IMR-90 (cell line): ENCODE results near the gene SLF2. TPM values are rescaled to one million over a fixed set of nuclear protein-coding genes. Genes with fewer than 3 reads are reported as not detected.

Experiments
- ATAC-seq: fragments of 200-7000 bp; cut with Tn5 transposase; 2 replicates; pipeline ENCODE4 v1.9.1; 2020; ENCODE audit warnings: low read depth, mild to moderate bottlenecking, moderate library complexity
- BruUV-seq: library from RNA; stranded (reverse); fragments of 400-500 nt; replicated peaks from 2 replicates; lab custom pipeline; 2021; lab: Mats Ljungman, UMichigan
- CTCF ChIA-PET: fragments of 300-600 bp; formaldehyde crosslinking; extraction: SDS; loops from one replicate; lab custom pipeline; 2021; ENCODE audit warnings: antibody characterized with exemption; lab: Yijun Ruan, JAX
- POLR2A ChIA-PET: fragments of 300-600 bp; sonication (Branson Sonifier 250); formaldehyde crosslinking; loops from one replicate; lab custom pipeline; 2022; ENCODE audit warnings: antibody characterized with exemption; ENCODE audit not compliant: unreplicated experiment; lab: Charles Lee
- DNase-seq: peaks from one replicate; pipeline ENCODE4 v3.0.0; 2013
- H2AFZ ChIP-seq: replicated peaks from 2 replicates; pipeline ENCODE3; 2013; ENCODE audit warnings: low read length, mild to moderate bottlenecking; ENCODE audit not compliant: poor library complexity
- H2AK5ac ChIP-seq: 2 replicates; pipeline ENCODE4 v1.6.1; 2013; ENCODE audit warnings: low read depth, low read length, inconsistent platforms
- H2AK9ac ChIP-seq: replicated peaks from 2 replicates; pipeline ENCODE3; 2013; ENCODE audit warnings: mild to moderate bottlenecking, low read depth, low read length, moderate library complexity; ENCODE audit not compliant: poor library complexity
- H2BK120ac ChIP-seq: 2 replicates; pipeline ENCODE4 v1.6.1; 2013; ENCODE audit warnings: low read depth, low read length, inconsistent platforms
- H2BK15ac ChIP-seq: 3 replicates; pipeline ENCODE4 v1.6.1; 2013; ENCODE audit warnings: low read depth, low read length, inconsistent platforms
- H2BK20ac ChIP-seq: 2 replicates; pipeline ENCODE4 v1.6.1; 2013; ENCODE audit warnings: low read depth, mild to moderate bottlenecking, inconsistent platforms, low read length, moderate library complexity
- H2BK5ac ChIP-seq: 2 replicates; pipeline ENCODE4 v1.6.1; 2013; ENCODE audit warnings: mild to moderate bottlenecking, low read depth, low read length, inconsistent platforms; ENCODE audit not compliant: poor library complexity, severe bottlenecking
- H3K14ac ChIP-seq: replicated peaks from 2 replicates; pipeline ENCODE4 v1.6.1; 2013; ENCODE audit warnings: low read depth, low read length, inconsistent platforms
- H3K18ac ChIP-seq: 2 replicates; pipeline ENCODE4 v1.6.1; 2013; ENCODE audit warnings: low read depth, low read length, control low read depth
- H3K23ac ChIP-seq: 2 replicates; pipeline ENCODE4 v1.6.1; 2013; ENCODE audit warnings: low read depth, low read length, inconsistent platforms
- H3K27ac ChIP-seq: 2 replicates; pipeline ENCODE4 v1.5.1; 2013; ENCODE audit warnings: mild to moderate bottlenecking, control low read depth, low read length; ENCODE audit not compliant: insufficient read depth
- H3K27me3 ChIP-seq: 2 replicates; pipeline ENCODE4 v1.6.1; 2013; ENCODE audit warnings: low read length; ENCODE audit not compliant: control insufficient read depth, insufficient read depth
- H3K36me3 ChIP-seq: 2 replicates; pipeline ENCODE4 v1.6.1; 2013; ENCODE audit warnings: low read length, mixed read lengths; ENCODE audit not compliant: control insufficient read depth, insufficient read depth
- H3K4ac ChIP-seq: 2 replicates; pipeline ENCODE4 v1.6.1; 2013; ENCODE audit warnings: low read depth, low read length, inconsistent platforms
- H3K4me1 ChIP-seq: 2 replicates; pipeline ENCODE4 v1.6.1; 2013; ENCODE audit warnings: low read length, mixed read lengths; ENCODE audit not compliant: control insufficient read depth, insufficient read depth
- H3K4me2 ChIP-seq: 2 replicates; pipeline ENCODE4 v1.6.1; 2013; ENCODE audit warnings: low read depth, mild to moderate bottlenecking, control low read depth, low read length, moderate library complexity
- H3K4me3 ChIP-seq: 2 replicates; pipeline ENCODE4 v1.5.1; 2013; ENCODE audit warnings: low read depth, mild to moderate bottlenecking, control low read depth, low read length, moderate library complexity; ENCODE audit not compliant: insufficient read depth
- H3K56ac ChIP-seq: 2 replicates; pipeline ENCODE4 v1.6.1; 2013; ENCODE audit warnings: low read length, inconsistent platforms; ENCODE audit not compliant: insufficient read depth; ENCODE audit errors: extremely low read depth
- H3K79me1 ChIP-seq, 2 experiments: 2 replicates each; pipeline ENCODE4 v1.6.1; 2013; ENCODE audit warnings: low read length in 2 of 2, inconsistent platforms in 1 of 2, low read depth in 1 of 2
- H3K9ac ChIP-seq: 2 replicates; pipeline ENCODE4 v1.6.1; 2013; ENCODE audit warnings: low read depth, low read length, control low read depth
- H3K9me1 ChIP-seq: 2 replicates; pipeline ENCODE4 v1.6.1; 2013; ENCODE audit warnings: low read length, inconsistent platforms; ENCODE audit not compliant: insufficient read depth
- H3K9me3 ChIP-seq: 2 replicates; pipeline ENCODE4 v1.6.1; 2013; ENCODE audit warnings: low read length; ENCODE audit not compliant: control insufficient read depth, insufficient read depth
- H4K20me1 ChIP-seq: 2 replicates; pipeline ENCODE4 v1.6.1; 2013; ENCODE audit warnings: low read length, inconsistent platforms; ENCODE audit not compliant: insufficient read depth
- H4K5ac ChIP-seq: 2 replicates; pipeline ENCODE4 v1.6.1; 2013; ENCODE audit warnings: mild to moderate bottlenecking, low read depth, low read length, control low read depth
- H4K8ac ChIP-seq, 2 experiments: 2 replicates each; pipeline ENCODE4 v1.6.1; 2013; ENCODE audit warnings: low read depth in 2 of 2, low read length in 2 of 2, control low read depth in 1 of 2, inconsistent platforms in 1 of 2
- H4K91ac ChIP-seq: 2 replicates; pipeline ENCODE4 v1.6.1; 2013; ENCODE audit warnings: low read depth, low read length, inconsistent platforms; ENCODE audit not compliant: insufficient read depth
- CEBPB ChIP-seq: IDR thresholded peaks from 2 replicates; pipeline ENCODE4 v1.6.1; 2012; ENCODE audit warnings: low read depth, low read length, improper control_type of control experiment
- CHD1 ChIP-seq: IDR thresholded peaks from 2 replicates; pipeline ENCODE4 v1.6.1; 2012; ENCODE audit warnings: low read depth, low read length, improper control_type of control experiment
- CTCF ChIP-seq: conservative IDR thresholded peaks from 2 replicates; pipeline ENCODE4 v1.5.1; 2012; ENCODE audit warnings: mild to moderate bottlenecking, low read depth, low read length, improper control_type of control experiment
- FOS ChIP-seq: fragments of 150-350 bp; IDR thresholded peaks from 2 replicates; pipeline ENCODE4 v1.6.1; 2016; ENCODE audit warnings: low read depth, low read length
- MAFK ChIP-seq: IDR thresholded peaks from 2 replicates; pipeline ENCODE4 v1.6.1; 2012; ENCODE audit warnings: low read depth, low read length, improper control_type of control experiment
- MXI1 ChIP-seq: IDR thresholded peaks from 2 replicates; pipeline ENCODE4 v1.6.1; 2012; ENCODE audit warnings: low read depth, mild to moderate bottlenecking, low read length, moderate library complexity, borderline replicate concordance
- POLR2A ChIP-seq: IDR thresholded peaks from 2 replicates; pipeline ENCODE4 v1.6.1; 2012; ENCODE audit warnings: mild to moderate bottlenecking, low read depth, low read length
- RAD21 ChIP-seq: IDR thresholded peaks from 2 replicates; pipeline ENCODE4 v1.6.1; 2012; ENCODE audit warnings: low read length, improper control_type of control experiment
- RCOR1 ChIP-seq: IDR thresholded peaks from 2 replicates; pipeline ENCODE4 v1.6.1; 2012; ENCODE audit warnings: mild to moderate bottlenecking, low read length, improper control_type of control experiment; ENCODE audit not compliant: insufficient replicate concordance
- RFX5 ChIP-seq: IDR thresholded peaks from 2 replicates; pipeline ENCODE4 v1.8.0; 2012; ENCODE audit warnings: low read depth, mild to moderate bottlenecking, low read length, moderate library complexity
- SMC3 ChIP-seq: fragments of 150-350 bp; IDR thresholded peaks from 2 replicates; pipeline ENCODE4 v1.6.1; 2016; ENCODE audit warnings: low read depth, mild to moderate bottlenecking, antibody characterized with exemption, low read length, moderate library complexity
- USF2 ChIP-seq: fragments of 150-350 bp; IDR thresholded peaks from 2 replicates; pipeline ENCODE4 v1.6.1; 2017; ENCODE audit warnings: mild to moderate bottlenecking, antibody characterized with exemption, low read length, low read depth
- WGBS, 2 experiments: methylation state at CpG; one replicate each; pipeline versions ENCODE4 v1.1.5 to v1.1.7; 2013; ENCODE audit warnings: missing lambda C conversion rate in 2 of 2; ENCODE audit not compliant: insufficient read length in 1 of 2; ENCODE audit errors: extremely low coverage in 2 of 2; 5-methylcytosine and 5-hydroxymethylcytosine counted together
- dilution Hi-C: fragments of 300-500 bp; cut with HindIII; formaldehyde crosslinking; loops from one replicate; pipeline ENCODE4 v1.14.3; 2018; ENCODE audit warnings: low sequenced_read_pairs; ENCODE audit not compliant: unreplicated experiment
- in situ Hi-C: fragments of 300-500 bp; cut with MboI; formaldehyde crosslinking; loops from 3 replicates; pipeline ENCODE4 v1.14.3; 2019; ENCODE audit warnings: low sequenced_read_pairs, inconsistent platforms, mixed read lengths
- intact Hi-C: fragments of 100-400 bp; cut with micrococcal nuclease; formaldehyde crosslinking; loops from 2 replicates; pipeline ENCODE4 v1.10.0; 2022
- polyA plus RNA-seq, 3 experiments: library from polyadenylated mRNA; depleted of rRNA; stranded (reverse); fragments of >200 nt; gene quantifications; 2 replicates each; pipeline ENCODE4 v1.2.3, GENCODE V29; 2012; ENCODE audit warnings: low replicate concordance in 1 of 3
- total RNA-seq: library from RNA; depleted of rRNA; stranded (reverse); fragments of >200 nt; gene quantifications from 2 replicates; pipeline ENCODE4 v1.2.3, GENCODE V29; 2012
- TF ChIP-seq, protein P1 (sequence below): fragments of 150-350 bp; IDR thresholded peaks from 2 replicates; pipeline ENCODE4 v1.6.1; 2016; ENCODE audit warnings: low read depth, mild to moderate bottlenecking, low read length, moderate library complexity, borderline replicate concordance

The SLF2 gene
- total and polyA plus RNA-seq, 2 of the 4 experiments (the other 2 are of a cell fraction), result 8.5 to 21.7 TPM

DNA sequence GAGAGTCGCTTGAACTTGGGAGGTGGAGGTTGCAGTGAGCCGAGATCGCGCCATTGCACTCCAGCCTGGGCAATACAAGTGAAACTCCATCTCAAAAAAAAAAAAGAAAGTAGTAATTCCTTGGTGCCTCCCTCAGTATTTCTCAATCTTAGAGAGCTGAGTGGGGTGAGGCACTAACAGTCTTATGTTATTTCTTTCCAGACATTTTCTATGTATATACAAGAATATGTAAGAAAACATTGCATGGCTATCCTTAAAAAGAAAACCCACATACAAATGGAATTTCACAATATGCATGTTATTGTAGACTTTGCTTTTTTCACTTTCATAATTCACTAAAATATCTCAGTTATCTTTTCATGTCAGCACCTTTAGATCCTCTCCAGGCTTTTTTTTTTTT is 13.6 kb upstream of the SLF2 start:
- H3K9ac ChIP-seq, result no peak overlapping the region
- no peak overlapping the region for H3K23ac ChIP-seq
- no peak overlapping the region for H2AK5ac ChIP-seq
- WGBS, 2 experiments, result no CpG with 5 or more reads among the region's 4 CpGs
- ATAC-seq (peak; percentile 50), DNase-seq (peak; percentile 36)
- H3K9me3 ChIP-seq, result no peaks in the 10 kb centered on the region
- H3K56ac ChIP-seq, result no peak overlapping the region
- no peak overlapping the region for H3K27ac ChIP-seq
- no peak overlapping the region for H2BK120ac ChIP-seq
- no peak overlapping the region for H2AK9ac ChIP-seq
- POLR2A ChIA-PET, result interaction anchor here (0.6 kb wide), 1 partner anchor 15 kb away, joined by 3 read pairs; no protein-coding TSS in a partner anchor
- H2BK15ac ChIP-seq, result no peak overlapping the region
- H3K14ac ChIP-seq, result no peak overlapping the region
- H3K18ac ChIP-seq, result no peak overlapping the region
- peaks cover 5% of the 10 kb centered on the region for H3K4me1 ChIP-seq
- CTCF ChIA-PET, result no interaction called here
- no peak overlapping the region for H4K5ac ChIP-seq
- H2AFZ ChIP-seq, result no peak overlapping the region
- intact Hi-C loops (no loop called here), dilution Hi-C loops (no loop called here), in situ Hi-C loops (loop anchor here (25.0 kb wide), 1 partner anchor 562 kb away; the partner anchor contains the start of genes PKD2L1 and SCD)
- no peaks in the 10 kb centered on the region for H4K20me1 ChIP-seq
- no peak overlapping the region for H3K4me2 ChIP-seq
- no peak overlapping the region for H4K8ac ChIP-seq
- no peak for TF ChIP-seq MXI1
- TF ChIP-seq RFX5, result no peak
- TF ChIP-seq FOS, result no peak
- TF ChIP-seq RCOR1, result no peak
- TF ChIP-seq USF2, result no peak
- TF ChIP-seq SMC3, result no peak
- no peak for TF ChIP-seq MAFK
- TF ChIP-seq CHD1, result no peak
- TF ChIP-seq POLR2A, result no peak
- TF ChIP-seq CTCF, result no peak
- TF ChIP-seq, protein P1, sequence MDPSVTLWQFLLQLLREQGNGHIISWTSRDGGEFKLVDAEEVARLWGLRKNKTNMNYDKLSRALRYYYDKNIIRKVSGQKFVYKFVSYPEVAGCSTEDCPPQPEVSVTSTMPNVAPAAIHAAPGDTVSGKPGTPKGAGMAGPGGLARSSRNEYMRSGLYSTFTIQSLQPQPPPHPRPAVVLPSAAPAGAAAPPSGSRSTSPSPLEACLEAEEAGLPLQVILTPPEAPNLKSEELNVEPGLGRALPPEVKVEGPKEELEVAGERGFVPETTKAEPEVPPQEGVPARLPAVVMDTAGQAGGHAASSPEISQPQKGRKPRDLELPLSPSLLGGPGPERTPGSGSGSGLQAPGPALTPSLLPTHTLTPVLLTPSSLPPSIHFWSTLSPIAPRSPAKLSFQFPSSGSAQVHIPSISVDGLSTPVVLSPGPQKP, result no peak
- TF ChIP-seq CEBPB, result no peak; the same call in 1 of the 2 replicates
- no peak for TF ChIP-seq RAD21
- no peaks in the 10 kb centered on the region for H3K36me3 ChIP-seq
- no peak overlapping the region for H4K91ac ChIP-seq
- no peaks in the 10 kb centered on the region for H3K79me1 ChIP-seq
- H2BK20ac ChIP-seq, result no peak overlapping the region
- H3K4ac ChIP-seq, result no peak overlapping the region
- H3K4me3 ChIP-seq, result no peak overlapping the region
- H3K27me3 ChIP-seq, result peaks cover 5% of the 10 kb centered on the region; the same call in 1 of the 2 replicates
- no peak overlapping the region for H2BK5ac ChIP-seq
- 0 out of 2 replicates have a peak, but pooled peaks cover 2% of the 10 kb centered on the region for H3K9me1 ChIP-seq
- BruUV-seq, result no TSS peak
